ENCODE results near the gene EMC6.

EMC6 gene

DNA sequence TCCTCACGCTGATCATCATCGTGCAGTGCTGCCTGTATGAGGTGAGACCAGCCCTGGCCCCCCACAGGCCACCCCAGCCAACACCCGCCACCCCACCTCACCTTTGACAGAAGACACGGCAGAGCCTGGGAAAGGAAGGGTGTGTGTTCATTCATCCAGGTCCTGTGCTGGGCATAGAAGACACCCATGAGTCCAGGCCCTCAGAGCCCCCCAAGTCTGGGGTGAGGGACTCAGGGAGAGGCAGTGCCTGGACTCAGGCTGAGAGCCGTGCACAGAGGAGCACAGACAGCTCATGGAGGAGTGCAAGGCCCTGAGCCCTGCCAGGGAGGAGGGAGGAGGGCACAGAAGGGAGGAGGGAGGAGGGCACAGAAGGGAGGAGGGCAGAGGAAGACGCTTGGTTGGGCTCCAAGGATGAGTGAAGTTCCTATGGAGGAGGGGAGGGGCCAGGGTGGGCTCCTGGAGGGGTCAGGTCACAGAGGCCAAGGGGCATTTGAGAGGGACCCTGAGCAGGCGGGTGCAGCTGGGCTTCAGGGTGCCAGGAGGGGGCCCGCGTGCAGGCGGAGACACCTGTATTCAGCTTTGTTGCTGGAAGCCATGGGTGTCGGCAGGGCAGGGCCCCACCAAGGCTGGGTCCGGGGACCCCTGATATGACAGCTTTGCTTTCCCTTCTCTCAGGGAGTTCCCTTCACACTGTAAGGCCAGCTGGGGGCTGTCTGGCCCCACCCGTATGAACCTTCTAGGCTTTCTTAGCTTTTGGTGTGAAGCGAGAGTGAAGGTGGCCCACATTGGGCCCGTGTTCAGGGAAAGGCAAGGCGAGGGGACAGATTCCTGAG lies 11.6 kb upstream of the EMC6 start:
- DNase-seq, result no peak

- no peak for DNase-seq
Observed at GRCh38 chr17:3657588-3657869, 11.1 kb upstream of the EMC6 start.

DNA sequence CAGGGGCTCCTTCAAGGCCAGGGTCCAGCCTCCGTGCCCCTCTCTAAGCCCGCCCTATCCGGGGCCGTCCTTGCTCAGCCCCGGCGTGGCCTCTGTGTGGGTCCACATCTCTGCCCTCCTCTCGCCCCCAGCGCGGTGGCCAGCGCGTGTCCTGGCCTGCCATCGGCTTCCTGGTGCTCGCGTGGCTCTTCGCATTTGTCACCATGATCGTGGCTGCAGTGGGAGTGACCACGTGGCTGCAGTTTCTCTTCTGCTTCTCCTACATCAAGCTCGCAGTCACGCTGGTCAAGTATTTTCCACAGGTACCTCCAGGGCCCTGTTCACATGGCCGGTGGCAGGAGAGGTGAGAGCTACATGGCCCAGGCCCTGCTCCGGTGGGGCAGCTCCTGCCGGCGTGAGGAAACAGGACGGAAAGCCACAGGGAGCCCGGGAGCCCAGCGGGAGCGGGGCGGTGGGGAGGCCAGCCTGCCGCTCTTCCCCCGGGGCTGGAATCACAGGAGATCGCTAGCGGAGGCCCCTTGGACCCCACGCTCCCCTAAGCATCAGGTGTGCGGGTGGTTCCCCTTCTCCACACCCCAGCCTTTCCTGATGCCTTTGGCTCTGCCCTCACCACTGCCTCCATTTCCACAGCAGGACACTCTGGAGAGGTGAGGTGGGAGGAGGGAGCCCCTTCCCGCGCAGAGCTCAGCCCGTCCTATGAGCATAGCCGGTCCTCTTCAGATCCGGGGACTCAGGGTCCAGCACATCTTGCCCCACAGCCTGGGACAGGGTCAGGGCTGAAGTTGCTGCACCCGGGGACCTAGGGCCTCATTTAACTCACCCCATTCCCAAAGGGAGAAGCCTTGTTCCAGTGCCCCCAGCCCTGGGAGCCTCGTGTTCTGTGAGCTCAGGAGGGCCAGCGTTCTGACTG lies 10.5 kb upstream of the EMC6 start:
- no peak for DNase-seq

- no peak for DNase-seq
Observed at GRCh38 chr17:3658784-3659449, 9.7 kb upstream of the EMC6 start.

DNA sequence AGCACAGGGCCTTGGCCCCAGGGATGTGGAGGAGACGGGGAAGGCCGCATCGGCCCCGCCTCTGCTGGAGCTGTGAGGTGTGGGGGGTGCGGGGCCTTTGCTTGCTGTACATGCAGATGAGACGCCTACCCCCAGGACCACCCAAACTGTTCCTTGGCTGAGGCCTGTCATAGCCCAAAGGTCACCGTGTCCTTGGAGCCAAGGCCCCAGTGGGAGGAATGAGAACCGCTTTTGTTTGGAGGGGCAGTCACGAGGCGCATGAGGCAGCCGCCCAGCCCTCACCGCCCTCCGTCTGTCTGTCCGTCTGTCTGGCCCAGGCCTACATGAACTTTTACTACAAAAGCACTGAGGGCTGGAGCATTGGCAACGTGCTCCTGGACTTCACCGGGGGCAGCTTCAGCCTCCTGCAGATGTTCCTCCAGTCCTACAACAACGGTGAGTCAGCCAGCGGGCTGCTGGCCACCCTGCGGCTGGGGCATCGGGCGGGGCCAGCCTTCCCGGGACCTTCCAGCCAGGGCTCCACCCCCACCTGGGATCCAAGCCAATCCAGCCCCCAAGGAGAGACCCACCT lies 9.0 kb upstream of the EMC6 start:
- no peak for DNase-seq

GRCh38 chr17:3660311-3660891 lies 8.2 kb upstream of the EMC6 start:
- DNase-seq, result no peak

GRCh38 chr17:3663102-3664011 lies 5.3 kb upstream of the EMC6 start:
- DNase-seq, result no peak

GRCh38 chr17:3665834-3666233 lies 2.8 kb upstream of the EMC6 start:
- DNase-seq, result no peak

DNA sequence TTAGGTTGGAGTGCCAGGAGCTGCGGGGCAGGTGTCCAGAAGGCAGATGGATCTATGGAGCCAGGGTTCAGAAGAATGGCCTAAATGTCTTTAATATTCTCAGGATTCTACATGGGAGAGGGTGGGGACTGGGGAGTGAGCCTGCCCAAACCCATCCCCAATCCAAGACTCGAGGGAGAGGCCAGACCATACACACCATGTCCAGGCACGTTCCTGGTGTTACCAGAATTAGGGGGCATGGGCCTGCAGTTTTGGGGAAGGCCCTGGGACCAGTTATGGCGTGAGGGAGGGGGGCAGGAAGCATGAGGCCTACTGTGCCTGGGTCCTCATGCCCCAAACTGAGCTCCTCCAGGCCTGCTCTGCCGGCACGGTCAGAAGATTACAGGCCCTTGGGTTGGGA lies 2.1 kb upstream of the EMC6 start:
- DNase-seq, result no peak

DNA sequence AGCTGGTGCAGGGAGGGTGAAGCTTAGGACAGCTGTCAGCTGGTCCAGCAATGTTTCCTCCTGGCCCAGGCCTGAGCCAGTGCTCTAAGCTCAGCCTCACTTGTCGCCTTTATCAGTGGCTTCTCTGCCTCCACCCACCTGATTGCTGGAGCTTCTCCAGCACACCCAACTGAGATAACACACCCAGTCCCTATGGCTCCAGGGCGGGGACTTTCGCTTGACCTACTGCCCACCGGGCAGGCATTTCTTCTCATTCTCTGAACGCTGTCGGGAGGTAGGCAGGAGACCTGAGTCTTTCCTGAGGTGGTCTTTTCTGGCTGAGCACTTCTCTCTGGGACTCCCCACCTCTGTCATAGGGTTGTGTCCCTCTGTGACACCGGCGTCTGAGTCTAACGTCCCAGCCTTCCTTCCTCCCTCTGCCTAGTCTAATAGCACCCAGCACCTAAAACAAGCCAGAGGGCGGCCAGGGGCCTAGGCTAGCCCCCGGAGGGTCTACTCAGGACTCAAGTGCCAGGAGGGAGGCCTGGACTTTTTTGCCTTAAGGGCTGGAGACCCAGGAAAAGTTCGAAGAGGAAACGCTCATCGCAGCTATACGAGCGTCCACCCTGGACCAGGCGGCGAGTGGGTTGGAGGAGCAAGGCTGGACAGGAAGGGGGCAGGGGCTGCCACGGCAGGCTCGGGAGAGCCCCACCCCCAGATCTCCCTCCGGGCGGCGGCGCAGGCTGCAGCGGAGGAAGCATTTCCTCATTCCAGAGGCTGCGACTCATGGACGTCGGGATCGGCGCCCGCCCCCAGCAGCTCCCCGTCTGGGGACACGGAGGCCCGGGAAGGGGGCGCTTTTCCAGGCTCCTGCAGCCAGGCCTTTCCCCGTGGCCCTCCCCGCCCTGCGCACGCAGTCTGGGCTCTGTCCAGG lies 990 bp upstream of the EMC6 start:
- no peak for DNase-seq

GRCh38 chr17:3669085-3669347 lies 404 bp downstream of the EMC6 start:
- no peak for DNase-seq

DNA sequence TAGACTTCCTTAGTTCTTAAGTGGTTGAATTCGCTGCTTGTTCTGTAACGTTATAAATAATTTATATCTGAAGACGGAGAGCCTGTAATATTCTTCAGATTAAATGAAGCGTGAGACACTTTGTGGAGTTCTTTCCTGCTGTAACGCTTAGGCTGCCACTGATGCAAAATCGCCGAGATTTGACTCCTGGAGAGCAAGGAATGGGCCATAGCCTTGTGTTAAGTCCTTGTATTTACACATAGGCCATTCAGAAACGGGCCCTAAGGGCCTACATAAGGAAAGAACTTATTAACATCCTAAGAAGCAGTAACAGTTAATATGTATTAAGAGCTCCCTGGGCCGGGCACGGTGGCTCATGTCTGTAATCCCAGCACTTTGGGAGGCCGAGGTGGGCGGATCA lies 936 bp downstream of the EMC6 start:
- no peak for DNase-seq

GRCh38 chr17:3672571-3672970 lies 4.0 kb downstream of the EMC6 start:
- no peak for DNase-seq

DNA sequence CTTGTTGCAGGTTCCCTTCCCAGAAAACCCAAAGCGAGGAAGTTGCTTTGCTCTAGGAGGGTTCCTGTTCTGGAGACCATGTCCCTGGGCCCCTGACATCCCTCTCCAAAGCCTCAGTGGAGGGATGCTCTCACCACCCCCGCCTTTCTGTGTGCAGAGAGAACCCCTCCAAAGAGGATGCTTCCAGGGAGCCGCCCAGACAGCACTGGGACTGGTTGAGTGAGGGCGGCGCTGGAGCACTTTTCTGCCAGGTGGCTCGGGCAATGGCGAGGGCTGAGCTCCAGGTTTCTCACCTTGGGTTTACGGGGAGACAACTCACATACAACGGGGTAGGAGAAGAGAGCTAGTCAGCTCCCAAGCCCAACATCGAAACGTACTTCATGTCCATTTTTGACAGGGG lies 7.3 kb downstream of the EMC6 start:
- no peak for DNase-seq

DNA sequence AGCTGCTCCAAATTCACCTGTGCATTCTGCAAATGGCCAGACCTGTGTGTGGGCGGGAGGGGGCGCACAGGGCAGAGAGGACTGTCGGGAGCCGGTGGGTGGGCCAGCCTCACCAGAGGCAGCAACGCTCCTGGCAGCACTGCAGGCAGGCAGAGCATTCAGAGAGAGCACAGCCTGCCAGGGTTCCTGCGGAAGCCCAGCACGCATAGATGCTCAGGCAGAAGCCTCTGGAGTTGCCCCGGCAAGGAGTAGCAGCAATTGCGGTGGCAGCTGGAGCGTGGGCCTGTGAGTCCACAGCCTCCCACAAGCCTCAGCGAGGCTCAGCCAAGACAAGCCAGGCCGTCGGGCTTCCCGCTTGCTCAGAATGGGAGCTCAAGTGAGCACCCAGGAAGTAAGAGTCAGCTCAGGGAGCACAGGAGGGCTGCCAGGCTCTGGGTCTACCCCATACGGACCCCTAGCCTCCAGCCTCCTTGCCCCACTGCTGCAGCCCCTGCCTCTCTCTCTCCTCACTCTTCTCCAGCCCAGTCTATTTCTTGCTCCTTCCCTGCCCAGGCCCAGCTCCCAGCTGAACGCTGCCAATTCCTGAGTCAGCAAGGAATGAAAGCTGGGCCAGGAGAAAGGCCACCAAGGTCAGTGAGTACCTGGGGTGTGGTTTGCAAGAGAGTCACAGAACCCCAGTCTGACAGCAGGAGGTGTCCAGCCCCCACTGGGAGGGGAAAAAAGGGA lies 9.6 kb downstream of the EMC6 start:
- no peak for DNase-seq

DNA sequence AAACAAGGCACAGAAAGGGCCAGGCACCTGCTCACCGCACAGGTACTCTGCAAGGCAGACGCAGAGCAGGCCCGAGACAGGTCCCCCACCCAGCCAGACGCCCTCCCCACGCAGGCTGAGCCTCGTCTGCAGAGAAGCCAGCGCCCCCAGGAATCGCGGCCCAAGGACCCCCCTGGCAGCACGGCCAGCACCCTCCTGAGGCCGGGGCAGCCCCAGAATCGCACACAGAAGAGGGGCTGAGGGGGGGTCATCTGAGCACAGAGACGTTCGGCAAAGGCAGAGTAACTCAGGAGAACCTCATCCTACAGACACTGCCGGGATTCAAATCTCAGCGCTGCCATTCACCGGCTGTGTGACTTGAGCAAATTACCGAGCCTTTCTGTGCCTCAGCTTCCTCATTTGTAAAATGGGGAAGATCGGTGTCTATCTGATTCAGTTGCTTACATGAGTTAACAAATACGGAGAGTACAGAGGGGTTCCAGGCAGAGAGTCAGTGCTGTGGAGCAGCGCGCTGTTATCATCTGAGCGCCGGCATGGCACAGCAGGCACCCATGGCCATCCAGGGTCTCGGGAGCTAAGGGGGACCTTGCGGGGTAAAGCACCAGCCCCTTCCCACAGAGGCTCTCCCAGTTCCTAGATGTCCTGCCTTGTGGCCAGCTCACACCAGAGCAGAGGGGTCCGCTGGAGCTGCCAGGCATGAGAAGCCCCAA lies 10.4 kb downstream of the EMC6 start:
- DNase-seq, result no peak

DNA sequence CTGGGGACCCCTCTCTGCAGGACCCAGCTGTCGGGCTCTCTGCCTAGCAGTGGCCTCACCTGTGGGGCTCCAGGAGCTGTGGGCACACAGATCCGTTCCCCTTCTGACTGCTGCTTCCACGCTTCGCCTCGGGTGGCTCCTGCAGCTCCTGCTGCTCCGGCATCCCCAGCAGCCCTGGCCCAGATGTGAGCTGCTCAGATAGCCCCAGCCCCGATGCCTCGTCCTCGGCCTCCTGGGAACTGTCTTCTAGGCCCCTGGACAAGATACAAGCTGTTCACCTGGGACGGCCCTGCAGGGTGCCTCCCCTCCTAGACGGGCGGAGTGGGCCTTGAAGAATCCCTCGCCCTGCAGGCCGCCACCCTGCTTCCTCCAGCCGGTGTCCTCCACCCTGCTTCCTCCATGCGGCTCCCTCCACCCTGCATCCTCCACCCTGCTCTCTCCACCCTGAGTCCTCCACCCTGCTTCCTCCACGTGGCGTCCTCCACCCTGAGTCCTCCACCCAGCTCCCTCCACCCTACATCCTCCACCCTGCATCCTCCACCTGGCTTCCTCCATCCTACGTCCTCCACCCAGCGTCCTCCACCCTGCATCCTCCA lies 11.0 kb downstream of the EMC6 start:
- no peak for DNase-seq

GRCh38 chr17:3681057-3681456 lies 12.4 kb downstream of the EMC6 start:
- no peak for DNase-seq

DNA sequence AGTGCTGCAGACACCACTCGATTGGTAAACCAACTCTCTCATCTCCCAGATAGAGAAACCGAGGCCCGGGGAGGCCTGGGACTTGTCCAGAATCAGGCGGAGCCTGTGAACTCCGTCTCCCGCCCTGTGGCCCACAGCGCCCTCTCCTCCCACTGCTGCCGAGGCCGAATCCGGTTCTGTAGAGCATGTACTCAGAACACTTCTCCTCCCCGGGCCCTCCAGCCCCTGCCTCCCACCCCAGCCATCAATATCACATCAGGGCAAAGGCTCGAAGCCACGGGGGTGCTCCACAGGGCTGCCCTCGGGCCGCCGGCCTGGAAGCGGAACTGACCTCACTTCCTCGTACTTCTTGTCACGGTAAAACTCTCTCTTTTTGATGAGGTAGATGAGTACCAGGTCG lies 13.0 kb downstream of the EMC6 start:
- DNase-seq, result no peak
